Stimulated activated CD4-positive, alpha-beta T cell treated with anti-CD3 and anti-CD28 coated beads, TNF-alpha, amount 100 ng/mL, for 24 hours (primary cell): Measurements from ENCODE around the gene OTOA.
"Not testable (repeated sequence)": the region's sequence is repeated elsewhere in the genome, so short reads cannot be mapped to it uniquely, and the experiment has no call there.

Source experiments
- DNase-seq, 3 experiments: peaks; one replicate each; pipeline ENCODE4 v3.0.0-alpha.2; 2020; ENCODE audit warnings: low read depth in 3 of 3

OTOA gene

GRCh38 chr16:21641916-21642315 lies 21.9 kb upstream of the OTOA start:
- no peak for DNase-seq

- no peak for DNase-seq
These were observed 20.9 kb upstream of the OTOA start for GRCh38 chr16:21642861-21643260.

- no peak for DNase-seq
These were observed 20.0 kb upstream of the OTOA start for GRCh38 chr16:21643785-21644184.

- no peak for DNase-seq
These were observed 19.1 kb upstream of the OTOA start for GRCh38 chr16:21644674-21645073.

GRCh38 chr16:21645261-21645721 lies 18.5 kb upstream of the OTOA start:
- DNase-seq: peak in 1 of 3 experiments; percentile 38

- no peak for DNase-seq
These were observed 17.7 kb upstream of the OTOA start for GRCh38 chr16:21646091-21646490.

GRCh38 chr16:21646721-21647561 lies 16.8 kb upstream of the OTOA start:
- peak; percentile 48 to 70 (median 57) for DNase-seq

GRCh38 chr16:21647562-21648164 lies 16.1 kb upstream of the OTOA start:
- no peak for DNase-seq

GRCh38 chr16:21649826-21650406 lies 13.9 kb upstream of the OTOA start:
- not testable (repeated sequence) for DNase-seq

GRCh38 chr16:21650521-21650920 lies 13.2 kb upstream of the OTOA start:
- no peak for DNase-seq

- DNase-seq: no peak
These were observed 12.3 kb upstream of the OTOA start for GRCh38 chr16:21651515-21651914.

- no peak for DNase-seq
These were observed 11.3 kb upstream of the OTOA start, which contains the start of gene IGSF6 for GRCh38 chr16:21652453-21652852. Gene IGSF6 (minus strand): TSS chr16:21652608. CDS start chr16:21652598, 10 bp downstream.

- no peak for DNase-seq
These were observed 10.2 kb upstream of the OTOA start for GRCh38 chr16:21653571-21653970.

GRCh38 chr16:21654466-21654865 lies 9.3 kb upstream of the OTOA start:
- no peak for DNase-seq

- DNase-seq: no peak
These were observed 8.9 kb upstream of the OTOA start for GRCh38 chr16:21654881-21655280.

GRCh38 chr16:21656795-21657768 lies 6.7 kb upstream of the OTOA start:
- DNase-seq: no peak

- no peak for DNase-seq
These were observed 4.6 kb upstream of the OTOA start for GRCh38 chr16:21659124-21659523.

GRCh38 chr16:21664801-21665492 lies 1.2 kb downstream of the OTOA start:
- DNase-seq: no peak

GRCh38 chr16:21666772-21667171 lies 3.0 kb downstream of the OTOA start:
- no peak for DNase-seq

GRCh38 chr16:21667575-21667974 lies 3.8 kb downstream of the OTOA start:
- DNase-seq: no peak

- DNase-seq: no peak
These were observed 9.7 kb downstream of the OTOA start for GRCh38 chr16:21673469-21673868.
